Mucosa of stomach (tissue), 1 donor: ENCODE results near the gene CRHR1.

Source experiments
- H3K27me3 ChIP-seq: one replicate; pipeline ENCODE4 v1.7.0; 2013; ENCODE audit warnings: mild to moderate bottlenecking, low read length; ENCODE audit not compliant: control insufficient read depth, insufficient read depth
- H3K36me3 ChIP-seq: one replicate; pipeline ENCODE4 v1.7.0; 2013; ENCODE audit warnings: low read length; ENCODE audit not compliant: control insufficient read depth, insufficient read depth
- H3K4me1 ChIP-seq: one replicate; pipeline ENCODE4 v1.7.0; 2013; ENCODE audit warnings: mild to moderate bottlenecking, low read length; ENCODE audit not compliant: control insufficient read depth, insufficient read depth
- H3K4me3 ChIP-seq: one replicate; pipeline ENCODE4 v1.7.0; 2013; ENCODE audit warnings: low read length
- H3K9ac ChIP-seq: one replicate; pipeline ENCODE4 v1.7.0; 2013; ENCODE audit warnings: mild to moderate bottlenecking, low read length, moderate library complexity
- H3K9me3 ChIP-seq: one replicate; pipeline ENCODE4 v1.7.0; 2013; ENCODE audit warnings: mild to moderate bottlenecking, low read length, moderate library complexity; ENCODE audit not compliant: control insufficient read depth
- donor health status: Pancreatic carcinoma.

The CRHR1 gene

GRCh38 chr17:45749831-45750335 is 34.2 kb upstream of the CRHR1 start:
- Histone ChIP-seq H3K9ac (no peak overlapping the region), H3K9me3 (no peaks in the 10 kb centered on the region), H3K36me3 (no peaks in the 10 kb centered on the region), H3K4me3 (no peak overlapping the region), H3K27me3 (no peaks in the 10 kb centered on the region), H3K4me1 (no peaks in the 10 kb centered on the region)

DNA sequence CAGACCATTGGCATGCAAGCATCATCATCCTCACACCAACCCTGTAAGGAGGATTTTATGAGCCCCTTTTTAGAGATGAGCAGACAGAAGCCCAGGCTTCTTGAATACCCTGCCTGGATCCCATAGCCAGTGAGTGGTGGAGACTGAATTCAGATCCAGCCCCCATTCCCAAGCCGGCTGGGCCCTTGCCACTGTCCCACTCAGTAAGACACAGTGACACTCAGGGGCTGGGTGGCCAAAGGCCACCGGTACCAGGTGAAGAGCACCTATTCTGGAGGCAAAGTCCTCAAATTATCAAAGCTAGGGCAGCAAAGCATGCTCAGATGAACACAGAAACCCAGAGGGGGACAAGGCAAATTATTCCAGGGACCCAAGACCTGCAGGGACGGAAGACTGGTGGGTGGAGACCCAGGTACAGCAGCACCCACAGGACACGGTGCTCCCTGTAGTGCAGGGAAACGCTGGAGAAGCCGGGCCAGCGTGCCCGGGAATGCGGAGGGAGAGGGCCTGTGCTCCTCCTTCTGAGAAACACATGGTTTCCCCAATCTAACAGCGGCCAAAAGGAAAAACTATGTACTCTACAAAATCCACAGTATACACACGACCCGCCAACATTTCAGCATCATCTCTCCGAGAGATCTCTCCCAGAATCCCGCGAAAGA is 33.2 kb upstream of the CRHR1 start:
- Histone ChIP-seq H3K36me3 (no peaks in the 10 kb centered on the region), H3K9me3 (no peaks in the 10 kb centered on the region), H3K9ac (no peak overlapping the region), H3K27me3 (peaks cover 4% of the 10 kb centered on the region), H3K4me3 (no peak overlapping the region), H3K4me1 (no peaks in the 10 kb centered on the region)

DNA sequence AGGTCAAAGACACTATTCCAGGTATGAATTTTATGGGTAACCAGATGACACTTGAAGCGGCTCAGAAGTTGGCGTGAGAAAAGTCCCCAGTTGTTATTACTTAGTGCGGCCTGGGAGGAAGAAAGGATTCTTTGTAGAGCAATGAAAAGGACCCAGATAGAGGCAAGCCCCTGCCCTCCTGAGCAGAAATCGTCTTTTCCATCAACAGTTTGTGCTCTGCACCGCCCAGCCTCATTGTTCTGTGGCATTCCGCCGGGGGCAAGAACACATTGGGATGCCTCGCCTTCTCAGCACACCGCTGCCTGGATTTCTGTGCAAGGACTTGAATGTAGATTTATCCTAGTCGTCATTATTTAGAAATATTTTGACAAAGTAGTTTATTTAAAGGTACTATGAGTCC is 32.7 kb upstream of the CRHR1 start:
- H3K27me3 ChIP-seq: peaks cover 10% of the 10 kb centered on the region
- no peaks in the 10 kb centered on the region for H3K9me3 ChIP-seq
- no peak overlapping the region for H3K9ac ChIP-seq
- H3K4me3 ChIP-seq: no peak overlapping the region
- H3K4me1 ChIP-seq: no peaks in the 10 kb centered on the region
- H3K36me3 ChIP-seq: no peaks in the 10 kb centered on the region

DNA sequence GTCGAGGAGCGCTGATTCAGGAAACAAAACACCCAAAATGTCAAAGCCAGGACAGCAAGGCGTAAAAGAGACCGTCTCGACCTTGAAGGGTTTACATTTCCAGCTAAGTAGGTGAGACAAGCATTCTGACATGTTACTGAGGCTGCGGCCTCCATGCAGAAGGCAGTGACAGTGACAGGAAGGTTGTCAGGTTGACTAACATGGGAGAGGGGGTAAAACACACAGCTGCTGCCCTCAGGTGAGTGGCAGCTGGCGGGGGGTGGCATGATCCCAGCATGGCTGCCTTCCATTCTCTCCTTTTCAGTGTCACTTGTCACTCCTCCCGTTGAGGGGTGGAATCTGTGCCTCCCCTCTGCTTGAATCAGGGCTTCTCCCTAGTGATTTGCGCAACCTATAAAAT is 31.9 kb upstream of the CRHR1 start:
- Histone ChIP-seq H3K36me3 (no peaks in the 10 kb centered on the region), H3K4me3 (no peak overlapping the region), H3K27me3 (peaks cover 12% of the 10 kb centered on the region), H3K9me3 (no peaks in the 10 kb centered on the region), H3K4me1 (no peaks in the 10 kb centered on the region), H3K9ac (no peak overlapping the region)

GRCh38 chr17:45753645-45754225 is 30.4 kb upstream of the CRHR1 start:
- Histone ChIP-seq H3K9ac (no peak overlapping the region), H3K27me3 (peaks cover 12% of the 10 kb centered on the region), H3K4me1 (no peaks in the 10 kb centered on the region), H3K9me3 (no peaks in the 10 kb centered on the region), H3K4me3 (no peak overlapping the region), H3K36me3 (no peaks in the 10 kb centered on the region)

- Histone ChIP-seq H3K9me3 (no peaks in the 10 kb centered on the region), H3K27me3 (peaks cover 12% of the 10 kb centered on the region)
These were observed 29.1 kb upstream of the CRHR1 start for GRCh38 chr17:45755050-45755449.

GRCh38 chr17:45756266-45756991 is 27.7 kb upstream of the CRHR1 start:
- Histone ChIP-seq H3K4me1 (no peaks in the 10 kb centered on the region), H3K36me3 (no peaks in the 10 kb centered on the region), H3K9ac (no peak overlapping the region), H3K9me3 (no peaks in the 10 kb centered on the region), H3K27me3 (peaks cover 12% of the 10 kb centered on the region), H3K4me3 (no peak overlapping the region)

More at GRCh38 chr17:45755050-45755449, 29.1 kb upstream of the CRHR1 start:
- Histone ChIP-seq H3K4me3 (no peak overlapping the region), H3K4me1 (no peaks in the 10 kb centered on the region), H3K9ac (no peak overlapping the region), H3K36me3 (no peaks in the 10 kb centered on the region)

- no peaks in the 10 kb centered on the region for H3K36me3 ChIP-seq
- no peak overlapping the region for H3K4me3 ChIP-seq
- H3K4me1 ChIP-seq: no peaks in the 10 kb centered on the region
- H3K9ac ChIP-seq: no peak overlapping the region
- no peaks in the 10 kb centered on the region for H3K9me3 ChIP-seq
- peaks cover 12% of the 10 kb centered on the region for H3K27me3 ChIP-seq
These were observed 26.5 kb upstream of the CRHR1 start for GRCh38 chr17:45757431-45758218.

DNA sequence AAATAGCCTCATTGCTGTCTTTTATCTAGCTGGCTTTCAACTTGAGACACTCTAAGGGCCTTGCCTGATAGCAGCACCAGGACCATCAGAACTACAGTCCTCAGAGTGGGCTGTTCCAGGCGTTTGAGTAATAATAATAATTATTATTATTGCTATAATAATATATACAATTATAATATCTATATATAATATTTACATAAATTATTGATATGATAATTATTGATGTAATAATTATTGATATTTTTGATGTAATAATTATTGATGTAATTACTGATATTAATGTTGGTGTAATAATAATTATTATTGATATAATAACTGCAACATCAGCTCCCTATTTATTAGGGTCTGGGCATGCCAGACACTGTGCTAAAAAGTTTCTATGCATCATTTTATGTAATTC is 25.6 kb upstream of the CRHR1 start:
- H3K27me3 ChIP-seq: peaks cover 12% of the 10 kb centered on the region
- H3K9me3 ChIP-seq: no peaks in the 10 kb centered on the region
- no peak overlapping the region for H3K9ac ChIP-seq
- no peak overlapping the region for H3K4me3 ChIP-seq
- no peaks in the 10 kb centered on the region for H3K36me3 ChIP-seq
- no peaks in the 10 kb centered on the region for H3K4me1 ChIP-seq

- Histone ChIP-seq H3K9me3 (no peaks in the 10 kb centered on the region), H3K9ac (no peak overlapping the region), H3K4me1 (no peaks in the 10 kb centered on the region), H3K4me3 (no peak overlapping the region), H3K27me3 (peaks cover 12% of the 10 kb centered on the region), H3K36me3 (no peaks in the 10 kb centered on the region)
These were observed 24.4 kb upstream of the CRHR1 start for GRCh38 chr17:45759761-45760160.

DNA sequence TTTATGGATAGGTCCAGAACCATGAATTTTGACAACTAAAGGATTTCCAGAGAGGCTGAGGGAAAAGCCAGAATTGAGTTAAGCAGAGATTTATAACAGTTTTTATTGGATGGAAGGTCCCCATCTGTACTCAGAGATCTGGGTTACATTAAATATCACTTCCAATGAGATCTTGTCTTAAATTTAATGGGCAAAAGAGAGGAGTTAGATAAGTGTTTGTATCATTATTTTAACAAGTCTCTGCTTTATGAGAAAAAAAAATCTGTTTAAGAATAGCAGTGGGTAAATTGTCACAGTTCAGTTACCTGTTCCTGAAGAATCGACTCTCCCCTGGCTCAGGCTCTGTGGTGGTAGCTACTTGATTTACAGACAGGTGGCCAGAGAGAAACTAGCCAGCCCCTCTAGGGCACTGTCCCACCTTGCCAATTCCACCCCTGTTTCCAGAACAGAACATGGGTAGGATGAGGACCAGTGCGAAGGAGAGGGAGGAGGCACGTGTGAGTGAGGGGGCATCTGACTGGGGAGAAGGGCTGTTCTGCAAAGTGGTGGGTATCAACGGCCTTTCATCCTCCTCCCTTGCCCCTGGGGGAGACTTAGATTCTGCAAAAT is 22.1 kb upstream of the CRHR1 start:
- Histone ChIP-seq H3K4me3 (no peak overlapping the region), H3K9me3 (no peaks in the 10 kb centered on the region), H3K27me3 (no peaks in the 10 kb centered on the region)

More for the DNA sequence above, 22.1 kb upstream of the CRHR1 start:
- Histone ChIP-seq H3K4me1 (no peaks in the 10 kb centered on the region), H3K9ac (no peak overlapping the region), H3K36me3 (no peaks in the 10 kb centered on the region)
